ENCODE results near the gene COLEC11.

COLEC11 gene

DNA sequence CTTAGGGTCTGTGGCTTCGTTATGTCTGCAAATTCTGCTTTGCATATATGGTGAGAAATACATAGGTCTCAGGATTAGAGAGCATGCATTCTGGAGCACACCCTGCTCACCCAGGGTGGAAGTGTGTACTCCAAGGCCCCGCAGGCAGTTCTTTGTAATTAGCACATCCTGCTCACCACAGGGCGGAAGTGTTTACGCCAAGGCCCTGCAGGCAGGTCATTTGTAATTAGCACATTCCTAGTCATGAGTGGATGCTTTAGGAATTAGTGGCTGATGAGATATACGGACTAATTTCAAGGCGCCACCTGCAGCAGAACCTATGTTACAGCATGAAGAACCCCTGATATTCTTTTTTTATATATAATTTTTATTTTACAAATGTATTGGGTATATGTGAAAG is 67.3 kb downstream of the COLEC11 start:
- H3K27ac ChIP-seq (ENCODE audit: insufficient read depth in 1 of 2, low read depth in 1 of 2, low read length in 2 of 2, poor library complexity in 1 of 2, severe bottlenecking in 2 of 2): no peak overlapping the region
- H3K4me1 ChIP-seq (ENCODE audit: control extremely low read depth in 1 of 4, control insufficient read depth in 4 of 4, insufficient read depth in 4 of 4, low read length in 3 of 4): peaks cover 0 to 5% (median 0%) of the 10 kb centered on the region in 4 experiments
- no peaks in the 10 kb centered on the region for H3K36me3 ChIP-seq (ENCODE audit: control insufficient read depth in 4 of 4, insufficient read depth in 4 of 4, low read length in 3 of 4)
- H3K27me3 ChIP-seq (replicated peaks in 2 of 5; ENCODE audit: control insufficient read depth in 4 of 5, insufficient read depth in 5 of 5, low read length in 4 of 5): peaks cover 0 to 4% (median 2%) of the 10 kb centered on the region in 5 experiments
- H3K4me3 ChIP-seq (ENCODE audit: control insufficient read depth in 1 of 7, extremely low read depth in 1 of 7, insufficient read depth in 4 of 7, low read depth in 2 of 7, low read length in 6 of 7): no peak overlapping the region
- no peak for DNase-seq
- ChIA-PET CTCF (no interaction called here), POLR2A (no interaction called here)
- no peaks in the 10 kb centered on the region for H3K9me3 ChIP-seq (ENCODE audit: control extremely low read depth in 1 of 5, control insufficient read depth in 4 of 5, insufficient read depth in 2 of 5, low read depth in 1 of 5, low read length in 4 of 5)
- WGBS (ENCODE audit: insufficient coverage): 100% methylated on average over 4 of the region's 6 CpGs

DNA sequence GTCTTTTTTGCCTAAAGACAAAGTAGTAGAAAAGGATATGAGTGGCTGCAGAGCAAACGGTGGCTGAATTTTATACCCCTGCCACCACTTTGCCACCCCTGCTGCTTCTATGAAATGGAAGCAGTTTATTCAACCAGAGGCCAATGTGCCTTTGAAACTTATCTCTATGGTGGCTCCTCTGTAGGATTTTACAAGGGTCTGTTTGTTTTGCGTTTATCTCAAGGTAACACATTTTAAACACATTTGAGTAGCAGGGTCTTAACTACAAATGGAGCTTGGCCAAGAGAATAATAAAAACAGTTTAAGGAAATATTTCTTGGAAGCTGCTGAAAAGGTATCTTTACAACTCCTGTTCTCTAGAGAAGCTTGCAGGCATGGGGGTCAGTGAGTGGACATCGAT is 69.2 kb downstream of the COLEC11 start:
- CTCF ChIA-PET: no interaction called here
- H3K9me3 ChIP-seq (ENCODE audit: control extremely low read depth in 1 of 5, control insufficient read depth in 4 of 5, insufficient read depth in 2 of 5, low read depth in 1 of 5, low read length in 4 of 5): no peaks in the 10 kb centered on the region
- no peak for DNase-seq
- WGBS (ENCODE audit: insufficient coverage): 100% methylated on average over 1 of the region's 3 CpGs
- no peak overlapping the region for H3K27ac ChIP-seq (ENCODE audit: insufficient read depth in 1 of 2, low read depth in 1 of 2, low read length in 2 of 2, poor library complexity in 1 of 2, severe bottlenecking in 2 of 2)
- H3K4me3 ChIP-seq (ENCODE audit: control insufficient read depth in 1 of 7, extremely low read depth in 1 of 7, insufficient read depth in 4 of 7, low read depth in 2 of 7, low read length in 6 of 7): no peak overlapping the region
- peaks cover 0 to 5% (median 0%) of the 10 kb centered on the region in 4 experiments for H3K4me1 ChIP-seq (ENCODE audit: control extremely low read depth in 1 of 4, control insufficient read depth in 4 of 4, insufficient read depth in 4 of 4, low read length in 3 of 4)
- peaks cover 0 to 5% (median 2%) of the 10 kb centered on the region in 5 experiments for H3K27me3 ChIP-seq (replicated peaks in 2 of 5; ENCODE audit: control insufficient read depth in 4 of 5, insufficient read depth in 5 of 5, low read length in 4 of 5)
- POLR2A ChIA-PET: no interaction called here
- H3K36me3 ChIP-seq (ENCODE audit: control insufficient read depth in 4 of 4, insufficient read depth in 4 of 4, low read length in 3 of 4): no peaks in the 10 kb centered on the region

DNA sequence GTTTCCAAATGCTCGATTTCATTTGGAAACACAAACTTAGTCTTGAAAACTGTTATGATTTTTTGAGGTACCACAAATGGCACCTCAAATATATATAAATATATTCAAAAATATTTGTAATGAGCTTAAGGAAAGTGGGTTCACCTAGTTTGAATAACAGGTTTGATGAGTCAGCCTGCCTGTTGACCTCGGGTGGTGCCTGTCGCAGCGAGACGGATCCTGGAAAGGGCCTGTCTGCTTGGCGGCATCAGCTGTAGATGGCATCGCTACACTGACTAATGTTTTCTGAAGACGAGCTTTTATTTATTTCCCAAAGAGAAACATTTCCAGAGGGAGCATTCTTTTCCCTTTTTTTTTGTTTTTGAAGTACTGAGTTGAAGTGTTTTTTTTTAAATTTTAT is 70.0 kb downstream of the COLEC11 start:
- POLR2A ChIA-PET: no interaction called here
- CTCF ChIA-PET: interaction anchor here (0.7 kb wide), 2 partner anchors 403 to 1866 kb away, joined by 3 read pairs; no protein-coding TSS in a partner anchor
- WGBS (ENCODE audit: insufficient coverage): 95% methylated on average over 6 of the region's 8 CpGs

DNA sequence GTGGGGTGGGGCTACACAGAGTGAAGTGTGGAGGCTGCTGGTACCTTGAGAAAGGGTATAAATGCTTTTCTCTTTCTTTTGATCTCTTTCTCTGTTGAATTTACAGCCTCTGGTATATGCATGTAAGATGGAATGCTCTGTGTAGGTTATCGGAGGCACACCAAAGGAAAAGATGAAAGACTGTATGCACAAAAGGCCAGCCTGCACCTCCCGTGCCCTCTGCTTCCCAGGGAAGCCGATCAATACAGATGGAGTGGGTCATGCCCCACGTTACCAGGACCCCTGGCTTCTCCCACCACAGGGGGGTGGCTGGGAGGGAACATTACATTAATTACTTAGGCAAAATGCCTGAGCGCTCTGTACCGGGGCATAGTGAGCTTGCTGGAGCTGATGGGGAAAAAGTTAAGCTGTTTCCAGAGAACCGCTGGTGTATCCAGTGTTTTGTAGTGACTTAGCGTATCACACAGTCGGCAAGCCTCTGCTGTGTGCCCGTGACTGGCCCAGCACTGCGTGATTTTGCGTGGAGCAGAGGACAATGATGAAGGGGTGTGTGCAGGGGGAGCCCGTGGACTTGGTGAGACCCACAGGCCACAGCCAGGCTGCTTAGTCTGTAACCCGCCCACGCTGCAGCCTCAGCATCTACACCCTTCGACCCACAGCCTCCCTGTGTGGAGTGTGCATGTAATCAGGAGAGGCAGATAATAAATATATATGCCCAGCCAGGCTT is 71.1 kb downstream of the COLEC11 start:
- H3K27ac ChIP-seq (ENCODE audit: insufficient read depth in 1 of 2, low read depth in 1 of 2, low read length in 2 of 2, poor library complexity in 1 of 2, severe bottlenecking in 2 of 2): no peak overlapping the region
- 95% methylated on average over 13 of the region's 16 CpGs for WGBS (ENCODE audit: insufficient coverage)
- ChIA-PET CTCF (interaction anchor here (0.9 to 1.1 kb wide), 2 partner anchors 9 to 14 kb away, joined by 3 read pairs; no protein-coding TSS in a partner anchor), POLR2A (no interaction called here)
- H3K36me3 ChIP-seq (ENCODE audit: control insufficient read depth in 4 of 4, insufficient read depth in 4 of 4, low read length in 3 of 4): no peaks in the 10 kb centered on the region
- no peaks in the 10 kb centered on the region for H3K4me1 ChIP-seq (ENCODE audit: control extremely low read depth in 1 of 4, control insufficient read depth in 4 of 4, insufficient read depth in 4 of 4, low read length in 3 of 4)
- DNase-seq: no peak
- H3K4me3 ChIP-seq (ENCODE audit: control insufficient read depth in 1 of 7, extremely low read depth in 1 of 7, insufficient read depth in 4 of 7, low read depth in 2 of 7, low read length in 6 of 7): no peak overlapping the region
- peaks cover 0 to 5% (median 2%) of the 10 kb centered on the region in 5 experiments for H3K27me3 ChIP-seq (replicated peaks in 2 of 5; ENCODE audit: control insufficient read depth in 4 of 5, insufficient read depth in 5 of 5, low read length in 4 of 5)
- H3K9me3 ChIP-seq (ENCODE audit: control extremely low read depth in 1 of 5, control insufficient read depth in 4 of 5, insufficient read depth in 2 of 5, low read depth in 1 of 5, low read length in 4 of 5): no peaks in the 10 kb centered on the region

More for the DNA sequence above, 70.0 kb downstream of the COLEC11 start:
- peaks cover 0 to 5% (median 2%) of the 10 kb centered on the region in 5 experiments for H3K27me3 ChIP-seq (replicated peaks in 2 of 5; ENCODE audit: control insufficient read depth in 4 of 5, insufficient read depth in 5 of 5, low read length in 4 of 5)
- no peaks in the 10 kb centered on the region for H3K9me3 ChIP-seq (ENCODE audit: control extremely low read depth in 1 of 5, control insufficient read depth in 4 of 5, insufficient read depth in 2 of 5, low read depth in 1 of 5, low read length in 4 of 5)
- peaks cover 0 to under 1% (median 0%) of the 10 kb centered on the region in 4 experiments for H3K4me1 ChIP-seq (ENCODE audit: control extremely low read depth in 1 of 4, control insufficient read depth in 4 of 4, insufficient read depth in 4 of 4, low read length in 3 of 4)
- H3K27ac ChIP-seq (ENCODE audit: insufficient read depth in 1 of 2, low read depth in 1 of 2, low read length in 2 of 2, poor library complexity in 1 of 2, severe bottlenecking in 2 of 2): no peak overlapping the region
- DNase-seq: no peak
- H3K36me3 ChIP-seq (ENCODE audit: control insufficient read depth in 4 of 4, insufficient read depth in 4 of 4, low read length in 3 of 4): no peaks in the 10 kb centered on the region
- no peak overlapping the region for H3K4me3 ChIP-seq (ENCODE audit: control insufficient read depth in 1 of 7, extremely low read depth in 1 of 7, insufficient read depth in 4 of 7, low read depth in 2 of 7, low read length in 6 of 7)

DNA sequence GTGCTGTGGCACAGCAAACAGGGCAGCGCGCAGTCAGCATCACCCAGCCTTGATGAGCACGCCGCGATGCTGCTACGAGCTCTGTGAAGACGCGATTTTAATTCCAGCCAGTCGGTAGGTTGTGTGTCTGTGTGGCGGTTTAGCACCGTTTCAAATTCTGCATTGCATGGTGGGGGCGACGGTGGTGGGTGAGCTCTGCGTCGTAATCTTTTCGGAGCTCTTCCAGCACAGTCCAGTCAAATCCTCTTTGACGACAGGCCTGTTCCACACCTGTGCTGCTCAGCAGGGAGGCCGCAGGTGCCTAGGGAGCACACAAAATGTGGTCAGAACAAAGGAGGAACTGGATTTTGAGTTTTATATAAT is 71.7 kb downstream of the COLEC11 start:
- no peak overlapping the region for H3K4me3 ChIP-seq (ENCODE audit: control insufficient read depth in 1 of 7, extremely low read depth in 1 of 7, insufficient read depth in 4 of 7, low read depth in 2 of 7, low read length in 6 of 7)
- no peaks in the 10 kb centered on the region for H3K9me3 ChIP-seq (ENCODE audit: control extremely low read depth in 1 of 5, control insufficient read depth in 4 of 5, insufficient read depth in 2 of 5, low read depth in 1 of 5, low read length in 4 of 5)
- H3K27me3 ChIP-seq (replicated peaks in 2 of 5; ENCODE audit: control insufficient read depth in 4 of 5, insufficient read depth in 5 of 5, low read length in 4 of 5): peaks cover 0 to 5% (median 2%) of the 10 kb centered on the region in 5 experiments
- no peak overlapping the region for H3K27ac ChIP-seq (ENCODE audit: insufficient read depth in 1 of 2, low read depth in 1 of 2, low read length in 2 of 2, poor library complexity in 1 of 2, severe bottlenecking in 2 of 2)
- no peaks in the 10 kb centered on the region for H3K36me3 ChIP-seq (ENCODE audit: control insufficient read depth in 4 of 4, insufficient read depth in 4 of 4, low read length in 3 of 4)
- DNase-seq: no peak
- no peaks in the 10 kb centered on the region for H3K4me1 ChIP-seq (ENCODE audit: control extremely low read depth in 1 of 4, control insufficient read depth in 4 of 4, insufficient read depth in 4 of 4, low read length in 3 of 4)
- 93% methylated on average over 18 of the region's 18 CpGs for WGBS (ENCODE audit: insufficient coverage)
- ChIA-PET POLR2A (no interaction called here), CTCF (interaction anchor here (0.8 to 1.1 kb wide), 3 partner anchors 9 to 15 kb away, joined by 3 read pairs; no protein-coding TSS in a partner anchor)

DNA sequence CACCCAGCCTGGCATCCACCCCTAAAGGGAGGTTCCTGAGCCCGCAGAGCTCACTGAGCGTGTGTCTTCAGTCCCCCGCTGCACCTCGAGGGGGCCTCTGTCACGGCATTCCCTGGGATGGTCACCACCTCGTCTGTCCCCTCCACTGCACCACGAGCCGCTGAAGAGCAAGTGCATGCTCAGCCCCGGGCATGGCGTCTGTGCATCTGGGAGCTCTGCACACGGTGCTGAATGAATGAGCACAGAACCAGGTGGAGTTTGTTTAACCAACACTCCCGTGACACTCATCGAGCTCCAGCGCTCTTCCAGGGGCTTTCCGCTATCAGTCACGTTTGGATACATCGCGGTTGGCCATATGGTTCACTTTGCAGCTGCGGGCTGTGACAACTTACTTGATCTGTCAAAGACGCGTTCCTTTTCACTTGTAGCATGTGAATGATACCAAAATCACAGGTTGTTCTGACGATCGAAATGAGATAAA is 72.3 kb downstream of the COLEC11 start:
- ChIA-PET POLR2A (no interaction called here), CTCF (interaction anchor here (0.8 to 0.9 kb wide), 2 partner anchors 13 to 15 kb away, joined by 3 read pairs; no protein-coding TSS in a partner anchor)
- Histone ChIP-seq H3K9me3 (ENCODE audit: control extremely low read depth in 1 of 5, control insufficient read depth in 4 of 5, insufficient read depth in 2 of 5, low read depth in 1 of 5, low read length in 4 of 5) (no peaks in the 10 kb centered on the region), H3K36me3 (ENCODE audit: control insufficient read depth in 4 of 4, insufficient read depth in 4 of 4, low read length in 3 of 4) (no peaks in the 10 kb centered on the region), H3K27ac (ENCODE audit: insufficient read depth in 1 of 2, low read depth in 1 of 2, low read length in 2 of 2, poor library complexity in 1 of 2, severe bottlenecking in 2 of 2) (no peak overlapping the region), H3K4me3 (ENCODE audit: control insufficient read depth in 1 of 7, extremely low read depth in 1 of 7, insufficient read depth in 4 of 7, low read depth in 2 of 7, low read length in 6 of 7) (no peak overlapping the region), H3K4me1 (ENCODE audit: control extremely low read depth in 1 of 4, control insufficient read depth in 4 of 4, insufficient read depth in 4 of 4, low read length in 3 of 4) (no peaks in the 10 kb centered on the region), H3K27me3 (replicated peaks in 2 of 5; ENCODE audit: control insufficient read depth in 4 of 5, insufficient read depth in 5 of 5, low read length in 4 of 5) (peaks cover 0 to 5% (median 2%) of the 10 kb centered on the region in 5 experiments)
- WGBS (ENCODE audit: insufficient coverage): 89% methylated on average over 22 of the region's 23 CpGs
- no peak for DNase-seq

DNA sequence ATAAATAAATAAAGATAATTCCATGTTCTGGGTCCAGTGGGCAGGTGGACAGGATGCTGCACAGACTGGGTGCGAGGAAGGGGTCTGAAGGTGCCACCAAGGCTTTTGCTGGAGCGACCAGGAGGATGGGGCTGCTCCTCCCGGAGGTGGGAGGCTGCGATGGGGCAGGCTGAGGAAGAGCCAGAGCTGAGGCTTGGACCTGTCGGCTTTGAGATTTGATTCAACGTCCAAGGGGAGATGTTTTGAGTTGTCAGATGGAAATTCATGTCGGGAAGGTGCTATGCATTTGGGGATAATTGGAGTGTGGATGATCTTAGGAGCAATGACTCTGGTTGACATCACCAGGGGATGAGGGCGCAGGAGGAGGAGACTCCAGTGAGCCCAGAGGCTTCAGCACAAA is 74.7 kb downstream of the COLEC11 start:
- CTCF ChIA-PET: no interaction called here
- Histone ChIP-seq H3K36me3 (ENCODE audit: control insufficient read depth in 4 of 4, insufficient read depth in 4 of 4, low read length in 3 of 4) (no peaks in the 10 kb centered on the region), H3K27ac (ENCODE audit: insufficient read depth in 1 of 2, low read depth in 1 of 2, low read length in 2 of 2, poor library complexity in 1 of 2, severe bottlenecking in 2 of 2) (no peak overlapping the region), H3K4me1 (ENCODE audit: control extremely low read depth in 1 of 4, control insufficient read depth in 4 of 4, insufficient read depth in 4 of 4, low read length in 3 of 4) (no peaks in the 10 kb centered on the region), H3K4me3 (ENCODE audit: control insufficient read depth in 1 of 7, extremely low read depth in 1 of 7, insufficient read depth in 4 of 7, low read depth in 2 of 7, low read length in 6 of 7) (no peak overlapping the region), H3K9me3 (ENCODE audit: control extremely low read depth in 1 of 5, control insufficient read depth in 4 of 5, insufficient read depth in 2 of 5, low read depth in 1 of 5, low read length in 4 of 5) (no peaks in the 10 kb centered on the region), H3K27me3 (replicated peaks in 2 of 5; ENCODE audit: control insufficient read depth in 4 of 5, insufficient read depth in 5 of 5, low read length in 4 of 5) (peaks cover 0 to 5% (median 2%) of the 10 kb centered on the region in 5 experiments)
- 96% methylated on average over 8 of the region's 8 CpGs for WGBS (ENCODE audit: insufficient coverage)
- DNase-seq: no peak
- POLR2A ChIA-PET: no interaction called here
